Medulla oblongata (tissue), 1 donor: ENCODE measurements around the gene ENDOD1.

ENCODE experiments used
- DNase-seq: peaks from one replicate; pipeline ENCODE4 v3.0.0-alpha.2; 2015; ENCODE audit errors: extremely low spot score

The ENDOD1 gene

GRCh38 chr11:95170294-95170693 is 80.6 kb downstream of the ENDOD1 start:
- no peak for DNase-seq

DNA sequence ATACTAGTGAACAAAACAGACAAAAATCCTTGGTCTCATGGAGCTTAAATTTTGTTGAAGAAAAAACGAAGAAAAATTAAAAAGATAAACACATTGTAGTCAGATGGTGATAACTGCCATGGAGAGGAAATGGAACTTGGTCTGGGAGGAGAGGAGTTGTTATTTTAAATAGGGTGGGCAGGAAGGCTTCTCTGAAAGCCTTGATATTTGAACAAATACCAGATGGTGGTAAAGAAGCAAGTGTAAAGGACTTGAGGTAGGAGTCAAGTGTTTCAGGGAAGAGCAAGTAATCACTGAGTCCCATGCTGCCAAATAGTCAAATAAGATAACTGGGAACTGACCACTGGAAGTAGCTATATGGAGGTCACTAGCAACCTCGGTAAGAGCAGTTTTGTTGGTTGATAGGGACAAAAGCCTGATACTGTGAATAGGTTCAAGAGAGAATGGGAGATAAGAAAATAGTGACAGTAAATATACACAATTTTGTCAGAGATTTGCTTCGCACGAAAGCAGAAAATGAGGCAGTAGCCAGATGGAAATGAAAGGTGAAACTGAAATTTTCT is 86.3 kb downstream of the ENDOD1 start:
- DNase-seq, result no peak
